NCI-H146 (cell line): ENCODE measurements around the gene LIM2.
"Not testable (repeated sequence)": the region's sequence is repeated elsewhere in the genome, so short reads cannot be mapped to it uniquely, and the experiment has no call there.

ENCODE experiments used
- DNase-seq: peaks from one replicate; lab custom pipeline; 2025; lab: John Stamatoyannopoulos, UW

The LIM2 gene, protein sequence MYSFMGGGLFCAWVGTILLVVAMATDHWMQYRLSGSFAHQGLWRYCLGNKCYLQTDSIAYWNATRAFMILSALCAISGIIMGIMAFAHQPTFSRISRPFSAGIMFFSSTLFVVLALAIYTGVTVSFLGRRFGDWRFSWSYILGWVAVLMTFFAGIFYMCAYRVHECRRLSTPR

DNA sequence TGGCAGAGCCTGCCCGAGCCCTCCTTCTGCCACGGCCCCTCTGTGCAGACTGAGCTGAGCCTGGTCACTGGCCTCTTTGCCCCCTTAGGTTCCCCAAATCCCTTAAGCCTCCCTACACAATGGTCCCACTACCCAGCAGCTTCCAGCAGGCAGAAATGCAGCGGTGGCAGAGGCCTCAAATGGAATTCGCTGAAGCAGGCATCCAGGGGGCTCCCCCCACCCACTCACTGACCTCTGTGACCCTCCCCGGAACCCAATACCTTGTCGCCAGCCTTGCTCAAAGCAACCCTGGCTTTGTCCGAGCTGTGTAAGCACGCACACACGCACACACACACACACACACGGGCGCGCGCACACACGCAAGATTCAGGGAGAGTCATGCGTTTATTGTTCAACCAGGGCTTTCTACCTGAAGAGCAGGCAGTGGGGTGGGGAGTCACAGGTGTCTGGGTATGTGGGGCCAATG, at the start of gene LIM2:
TSS of gene LIM2 (minus strand) at position 51 of the 466 bp plus-strand sequence. CDS start 531 bp downstream, outside the sequence.
- no peak for DNase-seq

- no peak for DNase-seq
Observed at GRCh38 chr19:51434456-51434855, 46.7 kb upstream of the LIM2 start.

- no peak for DNase-seq
Observed at GRCh38 chr19:51433043-51433442, 45.3 kb upstream of the LIM2 start.

GRCh38 chr19:51431124-51431523, 43.4 kb upstream of the LIM2 start:
- no peak for DNase-seq

DNA sequence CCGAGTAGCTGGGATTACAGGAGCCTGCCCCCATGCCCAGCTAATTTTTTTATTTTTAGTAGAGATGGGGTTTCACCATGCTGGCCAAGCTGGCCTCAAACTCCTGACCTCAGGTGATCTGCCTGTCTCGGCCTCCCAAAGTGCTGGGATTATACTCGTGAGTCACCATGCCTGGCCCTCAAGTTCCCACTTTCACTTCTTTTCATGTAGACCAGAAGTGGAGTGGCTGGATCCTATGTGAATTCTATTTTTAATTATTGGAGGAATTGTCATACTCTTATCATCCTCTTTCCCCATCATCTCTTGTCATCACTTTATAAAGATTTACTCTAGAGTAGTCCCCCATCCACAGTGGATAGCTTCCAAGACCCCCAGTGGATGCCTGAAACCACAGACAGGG, 42.4 kb upstream of the LIM2 start:
- DNase-seq, result no peak

DNA sequence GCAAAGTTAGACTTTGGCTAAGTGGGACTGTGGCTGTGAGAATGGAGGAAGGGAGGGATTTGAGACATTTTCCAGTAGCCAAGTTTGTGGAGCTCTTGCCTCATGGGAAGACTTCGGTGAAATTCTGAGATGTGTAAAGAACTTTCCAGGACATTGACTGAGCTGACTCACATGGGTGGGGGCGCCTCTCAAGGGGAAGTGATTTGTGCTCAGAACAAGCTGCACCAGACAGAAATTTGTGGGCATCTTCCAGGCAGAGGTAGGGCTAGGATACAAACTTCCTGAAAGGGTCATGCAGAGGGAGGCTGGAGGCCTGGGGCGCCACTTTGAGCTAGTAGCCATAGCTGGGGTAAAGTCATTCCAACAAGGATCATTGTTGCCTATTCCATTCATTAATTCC, 39.4 kb upstream of the LIM2 start:
- DNase-seq, result no peak

GRCh38 chr19:51422053-51422448, 34.3 kb upstream of the LIM2 start:
- DNase-seq, result peak; percentile 14

DNA sequence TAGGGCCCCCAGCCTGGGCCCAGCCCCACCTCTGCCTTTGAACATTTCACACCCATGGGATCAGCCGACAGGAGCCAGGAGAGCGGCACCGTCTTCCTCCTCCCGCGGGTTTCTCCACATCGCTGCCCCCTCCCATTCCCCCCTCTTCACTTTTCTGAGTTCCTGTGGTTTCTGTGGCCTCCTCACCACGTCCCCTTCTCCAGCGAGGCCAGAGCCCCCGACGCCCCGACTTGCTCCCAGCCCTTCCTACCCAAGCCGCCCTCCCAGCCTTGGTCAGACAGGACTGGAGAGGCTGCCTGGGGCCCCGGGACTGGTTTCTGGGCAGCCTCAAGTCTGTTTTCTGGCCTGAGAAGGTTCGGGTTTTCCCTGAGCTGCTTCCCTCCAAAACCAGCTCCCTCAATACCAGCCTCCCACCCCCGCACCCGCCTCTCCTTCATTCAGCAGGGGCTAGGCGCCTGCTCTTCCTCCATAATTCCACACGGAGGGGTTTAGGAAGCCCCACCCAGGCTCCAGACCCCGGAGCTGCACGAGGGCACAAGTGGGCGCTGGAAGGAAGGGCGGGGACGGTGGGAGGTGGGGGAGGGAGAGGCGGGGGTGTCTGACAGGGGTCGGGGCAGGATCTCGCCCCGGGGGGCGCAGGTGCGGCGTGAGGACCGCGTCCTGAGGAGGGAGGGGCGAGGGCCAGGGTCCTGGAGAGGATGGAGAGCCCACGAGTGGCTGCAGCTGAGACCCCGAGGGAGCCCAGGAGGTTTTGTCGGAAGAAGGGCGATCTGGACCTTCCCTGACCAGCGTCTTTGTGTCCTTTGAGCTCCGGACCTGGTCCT, 33.7 kb upstream of the LIM2 start:
- DNase-seq, result no peak

DNA sequence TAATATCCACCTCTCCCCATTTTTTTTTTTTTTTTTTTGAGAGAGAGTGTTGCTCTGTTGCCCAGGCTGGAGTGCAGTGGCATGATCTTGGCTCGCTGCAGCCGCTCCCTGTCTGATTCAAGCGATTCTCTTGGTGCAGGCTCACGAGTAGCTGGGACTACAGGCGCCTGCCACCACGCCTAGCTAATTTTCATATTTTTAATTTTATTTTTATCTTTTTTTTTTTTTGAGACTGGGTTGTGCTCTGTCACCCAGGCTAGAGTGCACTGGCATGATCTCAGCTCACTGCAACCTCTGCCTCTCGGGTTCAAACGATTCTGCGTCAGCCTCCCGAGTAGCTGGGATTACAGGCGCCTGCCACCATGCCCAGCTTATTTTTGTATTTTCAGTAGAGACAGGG, 32.7 kb upstream of the LIM2 start:
- not testable (repeated sequence) for DNase-seq

- DNase-seq, result no peak
Observed at GRCh38 chr19:51418707-51419106, 30.9 kb upstream of the LIM2 start.

DNA sequence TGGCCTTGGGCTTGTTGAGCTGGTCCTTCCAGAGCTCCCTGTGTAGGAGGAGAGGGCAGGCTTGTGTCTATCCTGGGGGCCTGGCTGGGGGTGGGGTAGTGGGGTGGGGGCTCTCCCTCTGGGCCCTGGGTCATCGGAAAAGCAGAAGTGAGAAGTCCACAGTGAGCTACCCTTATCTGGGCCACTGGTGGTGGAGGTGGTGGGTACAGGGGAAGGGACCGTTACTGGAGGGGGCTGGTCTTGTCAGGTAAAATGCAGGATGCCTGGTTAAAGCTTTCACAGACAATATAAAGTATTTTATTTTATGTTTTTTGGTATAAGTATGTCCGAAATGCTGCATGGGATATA, 30.0 kb upstream of the LIM2 start:
- no peak for DNase-seq

GRCh38 chr19:51417107-51417809, 29.5 kb upstream of the LIM2 start, which contains the start of gene SIGLEC10:
Gene SIGLEC10 (minus strand): TSS chr19:51417642. CDS start chr19:51417581, 61 bp downstream.
- DNase-seq, result no peak

DNA sequence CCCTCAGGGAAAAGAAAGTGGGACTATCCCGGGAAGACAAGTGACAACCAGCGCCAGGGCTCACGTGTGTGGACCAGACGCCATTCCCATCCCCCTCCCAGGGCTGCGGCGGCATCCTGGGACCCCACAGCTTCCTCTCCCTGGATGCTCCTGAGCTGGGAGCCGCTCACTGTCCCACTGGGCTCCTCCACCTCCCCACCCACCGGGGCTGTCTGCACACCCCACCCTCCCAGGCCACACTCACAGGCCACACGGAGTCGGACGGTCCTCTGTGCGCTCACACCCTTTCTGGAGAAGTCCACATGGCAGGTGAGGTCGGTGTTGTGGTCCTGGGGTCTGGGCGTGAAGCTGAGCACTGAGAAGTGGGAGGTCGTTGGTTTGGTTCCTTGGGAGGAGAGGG, 28.6 kb upstream of the LIM2 start:
- DNase-seq, result not testable (repeated sequence)

GRCh38 chr19:51415187-51415586, 27.4 kb upstream of the LIM2 start:
- no peak for DNase-seq

DNA sequence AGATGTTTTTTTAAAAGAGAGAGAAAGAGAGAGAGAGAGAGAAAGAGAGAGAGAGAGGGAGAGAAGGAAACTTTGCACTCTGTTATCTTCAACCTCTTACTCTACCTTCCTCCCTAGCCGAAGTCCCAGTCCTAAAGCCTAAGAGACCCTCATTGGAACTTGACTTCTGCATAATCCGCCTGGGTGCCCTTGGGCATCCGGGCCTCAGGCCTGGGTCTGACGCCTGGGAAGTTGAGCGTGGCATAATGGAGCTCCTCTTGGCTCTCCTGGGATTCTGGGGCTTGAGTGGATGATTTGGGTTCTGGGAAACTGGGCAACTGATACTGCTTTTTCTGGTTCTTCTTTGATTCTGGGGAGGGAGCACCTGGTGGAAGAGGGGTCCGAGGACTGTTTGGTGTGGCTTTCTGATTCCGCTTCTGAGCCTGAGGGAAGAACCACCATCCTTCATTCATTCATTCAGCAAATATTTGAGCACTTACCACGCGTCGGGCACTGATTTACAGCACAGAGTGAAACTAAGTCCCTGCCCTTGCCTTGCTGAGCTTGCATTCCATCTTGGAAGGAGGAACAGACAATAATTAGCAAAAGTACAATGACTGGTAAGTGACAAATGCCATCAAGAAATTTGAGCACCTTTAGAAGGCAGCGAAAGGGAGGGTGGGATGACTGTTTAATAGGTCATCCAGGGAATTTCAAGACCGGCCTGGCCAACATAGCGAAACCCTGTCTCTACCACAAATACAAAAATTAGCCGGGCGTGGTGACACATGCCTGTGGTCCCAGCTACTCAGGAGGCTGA, 23.4 kb upstream of the LIM2 start:
- no peak for DNase-seq

DNA sequence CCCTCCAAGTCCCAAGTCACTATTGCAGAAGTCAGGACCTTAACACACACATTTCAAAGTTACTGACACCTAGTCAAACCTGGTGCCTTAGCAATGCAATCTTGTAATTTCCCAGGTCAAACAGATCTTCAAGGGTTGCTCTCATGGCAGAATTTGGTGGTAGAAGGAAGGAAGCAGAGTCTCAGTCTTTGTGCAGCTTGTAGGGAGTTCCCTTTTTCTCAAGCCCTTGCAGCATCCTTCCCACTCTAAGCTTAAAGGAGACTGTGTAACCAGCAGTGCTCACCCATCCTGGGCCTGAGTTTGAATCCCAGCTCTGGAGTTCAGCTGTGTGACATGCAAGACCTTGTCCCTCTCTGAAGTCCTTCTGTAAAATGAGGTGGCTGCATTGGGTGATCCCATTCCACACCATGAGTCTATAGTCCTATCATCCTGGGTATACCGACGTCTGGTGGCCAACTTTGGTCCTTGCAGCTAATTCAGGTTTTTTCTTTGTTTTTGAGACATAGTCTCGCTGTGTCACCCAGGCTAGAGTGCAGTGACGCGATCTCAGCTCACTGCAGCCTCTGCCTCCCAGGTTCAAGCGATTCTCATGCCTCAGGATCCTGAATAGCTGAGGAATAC, 19.8 kb upstream of the LIM2 start:
- no peak for DNase-seq

DNA sequence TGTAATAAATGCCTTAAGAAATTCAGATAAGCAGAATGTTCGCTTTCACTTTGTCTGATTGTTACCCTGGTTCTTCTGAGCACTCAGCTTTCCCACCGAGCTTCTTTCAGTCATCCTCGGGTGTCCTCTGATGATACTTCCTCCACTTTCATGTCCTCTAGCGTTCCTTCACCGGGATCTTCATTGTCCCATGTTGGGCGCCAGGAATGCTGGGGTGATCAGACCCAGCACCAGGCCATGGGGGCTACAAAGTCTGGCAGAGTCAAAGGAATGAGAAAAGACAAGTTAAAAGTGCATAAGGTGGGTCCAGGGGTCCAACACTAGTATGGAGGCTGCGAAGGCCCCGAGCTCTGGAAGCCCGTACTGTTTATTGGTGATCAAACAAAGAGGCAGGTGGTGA, 14.3 kb upstream of the LIM2 start:
- no peak for DNase-seq

GRCh38 chr19:51399936-51400335, 12.2 kb upstream of the LIM2 start:
- not testable (repeated sequence) for DNase-seq

GRCh38 chr19:51399231-51399630, 11.5 kb upstream of the LIM2 start:
- no peak for DNase-seq

GRCh38 chr19:51398096-51398704, 10.4 kb upstream of the LIM2 start:
- DNase-seq, result no peak

GRCh38 chr19:51397453-51397852, 9.7 kb upstream of the LIM2 start:
- not testable (repeated sequence) for DNase-seq
